Heart right ventricle (tissue), 12 donors: ENCODE measurements around the gene AARSD1. TPM values are rescaled to one million over a fixed set of nuclear protein-coding genes. Genes with fewer than 3 reads are reported as not detected.

Experiments
- polyA plus RNA-seq, 2 donors: library from polyadenylated mRNA; stranded (reverse); fragments of 200-250 nt; gene quantifications; one replicate each; pipeline ENCODE4 v1.2.3, GENCODE V29; 2013
- total RNA-seq, 10 donors: library from RNA; stranded (reverse); fragmentation: NEBNext Ultra II Directional in 3 of 10; extraction: Animal tissue kit (Norgen Biotek cat#: 25700) in 3 of 10; gene quantifications; one replicate each; pipeline versions ENCODE4 v1.2.1 to v1.2.4, GENCODE V29; 2021 to 2023
- donor health status: ischemic (EF 13 %, LVEDD 7.1; RV severe dilation, severe dysfunction).
- donor health status: healthy with polysubstance abuse.
- donor health status: DM: no; HTN: yes; CAD: no.
- donor health status: DM: no; HTN: no; CAD: no.
- donor health status: ischemic (EF 25% LVEDD 6.9; RV normal size, moderate dysfunction).
- donor health status: ischemic (EF 25% LVEDD 5.7; RV mildly dilated, moderate dysfunction).
- donor health status: healthy.
- donor health status: nonischemic (EF 11% LVEDD 7.7; RV severe dilation, severe dysfunction).
- donor health status: DM: yes; HTN: yes; CAD: no.
- donor health status: PGD.
- donor health status: ischemic (EF 29% LVEDD 5.4; RV normal size, mild dysfunction).
- donor health status: nonischemic (EF 23%, LVEDD 6.1; RV moderate dilation, normal function).

The AARSD1 gene
- total and polyA plus RNA-seq, 12 donors = 20.0 to 125 (median 29.4) TPM

Other genes with a start within 250 kb of the AARSD1 start
- gene EZH1, start 219.4 kb downstream of the AARSD1 start, total RNA-seq = 10 to 100 TPM; 31.7 to 50.5 (median 46.3) TPM
- gene EZH1, start 219.4 kb downstream of the AARSD1 start, polyA plus RNA-seq = 10 to 100 TPM; 16.0 to 33.8 TPM
- gene RAMP2, start 203.2 kb downstream of the AARSD1 start, total RNA-seq = 10 to 100 TPM; 32.1 to 54.8 (median 38.2) TPM
- 100 to 1,000 TPM in 1 of 2 donors, 10 to 100 TPM in 1; 46.4 to 105 TPM for gene RAMP2, start 203.2 kb downstream of the AARSD1 start, polyA plus RNA-seq
- 10 to 100 TPM; 33.3 to 47.4 (median 37.3) TPM for gene VPS25, start 191.0 kb downstream of the AARSD1 start, total RNA-seq
- 10 to 100 TPM; 28.0 to 80.9 TPM for gene VPS25, start 191.0 kb downstream of the AARSD1 start, polyA plus RNA-seq
- gene WNK4, start 183.8 kb downstream of the AARSD1 start, total RNA-seq = under 1 TPM in 1 of 10 donors, not detected in 9; 0.14 TPM
- gene WNK4, start 183.8 kb downstream of the AARSD1 start, polyA plus RNA-seq = under 1 TPM; 0.03 to 0.07 TPM
- gene COA3, start 165.8 kb downstream of the AARSD1 start, total RNA-seq = 10 to 100 TPM; 56.1 to 85.7 (median 72.1) TPM
- gene COA3, start 165.8 kb downstream of the AARSD1 start, polyA plus RNA-seq = 100 to 1,000 TPM in 1 of 2 donors, 10 to 100 TPM in 1; 91.2 to 142 TPM
- under 1 TPM in 3 of 10 donors, not detected in 7; 0.11 to 0.42 (median 0.39) TPM for gene CNTD1, start 165.6 kb downstream of the AARSD1 start, total RNA-seq
- gene CNTD1, start 165.6 kb downstream of the AARSD1 start, polyA plus RNA-seq = under 1 TPM; 0.20 to 0.29 TPM
- 10 to 100 TPM; 71.1 to 87.8 (median 78.3) TPM for gene BECN1, start 140.2 kb downstream of the AARSD1 start, total RNA-seq
- 10 to 100 TPM; 25.2 to 54.8 TPM for gene BECN1, start 140.2 kb downstream of the AARSD1 start, polyA plus RNA-seq
- gene PSME3, start 131.1 kb downstream of the AARSD1 start, total RNA-seq = 10 to 100 TPM; 52.1 to 87.4 (median 70.3) TPM
- gene PSME3, start 131.1 kb downstream of the AARSD1 start, polyA plus RNA-seq = 100 to 1,000 TPM in 1 of 2 donors, 10 to 100 TPM in 1; 26.0 to 103 TPM
- under 1 TPM; 0.14 to 0.72 (median 0.45) TPM for gene AOC2, start 119.9 kb downstream of the AARSD1 start, total RNA-seq
- gene AOC2, start 119.9 kb downstream of the AARSD1 start, polyA plus RNA-seq = under 1 TPM; 0.51 to 0.54 TPM
- 10 to 100 TPM in 5 of 10 donors, 1 to 10 TPM in 5; 4.7 to 19.0 (median 10.4) TPM for gene AOC3, start 113.3 kb downstream of the AARSD1 start, total RNA-seq
- 10 to 100 TPM; 16.0 to 18.0 TPM for gene AOC3, start 113.3 kb downstream of the AARSD1 start, polyA plus RNA-seq
- gene G6PC1, start 63.7 kb downstream of the AARSD1 start, total RNA-seq = not detected
- not detected for gene G6PC1, start 63.7 kb downstream of the AARSD1 start, polyA plus RNA-seq
- gene PTGES3L, start 15.6 kb upstream of the AARSD1 start, total RNA-seq = 10 to 100 TPM; 35.0 to 58.8 (median 40.5) TPM
- gene PTGES3L, start 15.6 kb upstream of the AARSD1 start, polyA plus RNA-seq = 10 to 100 TPM; 33.9 to 45.3 TPM
- 10 to 100 TPM in 9 of 10 donors, 1 to 10 TPM in 1; 7.5 to 21.0 (median 11.6) TPM for gene RUNDC1, start 16.1 kb upstream of the AARSD1 start, total RNA-seq
- gene RUNDC1, start 16.1 kb upstream of the AARSD1 start, polyA plus RNA-seq = 10 to 100 TPM in 1 of 2 donors, 1 to 10 TPM in 1; 5.6 to 10.2 TPM
- 100 to 1,000 TPM; 388 to 841 (median 519) TPM for gene RPL27, start 34.0 kb upstream of the AARSD1 start, total RNA-seq
- 1,000 to 10,000 TPM; 1,760 to 2,790 TPM for gene RPL27, start 34.0 kb upstream of the AARSD1 start, polyA plus RNA-seq
- gene IFI35, start 42.3 kb upstream of the AARSD1 start, total RNA-seq = 10 to 100 TPM in 6 of 10 donors, 1 to 10 TPM in 4; 7.0 to 61.6 (median 13.2) TPM
- 10 to 100 TPM; 13.0 to 26.0 TPM for gene IFI35, start 42.3 kb upstream of the AARSD1 start, polyA plus RNA-seq
- gene VAT1, start 57.9 kb upstream of the AARSD1 start, total RNA-seq = 10 to 100 TPM; 48.5 to 99.2 (median 70.8) TPM
- 10 to 100 TPM; 54.6 to 66.5 TPM for gene VAT1, start 57.9 kb upstream of the AARSD1 start, polyA plus RNA-seq
- 1 to 10 TPM in 1 of 10 donors, under 1 TPM in 9; 0.16 to 2.3 (median 0.51) TPM for gene RND2, start 60.8 kb upstream of the AARSD1 start, total RNA-seq
- gene RND2, start 60.8 kb upstream of the AARSD1 start, polyA plus RNA-seq = under 1 TPM; 0.14 to 0.95 TPM
- 10 to 100 TPM in 3 of 10 donors, 1 to 10 TPM in 7; 4.1 to 12.0 (median 8.2) TPM for gene BRCA1, start 160.9 kb upstream of the AARSD1 start, total RNA-seq
- gene BRCA1, start 160.9 kb upstream of the AARSD1 start, polyA plus RNA-seq = 1 to 10 TPM; 2.2 to 3.1 TPM
- gene NBR1, start 206.8 kb upstream of the AARSD1 start, total RNA-seq = 100 to 1,000 TPM in 7 of 10 donors, 10 to 100 TPM in 3; 80.3 to 120 (median 107) TPM
- 10 to 100 TPM; 28.5 to 39.9 TPM for gene NBR1, start 206.8 kb upstream of the AARSD1 start, polyA plus RNA-seq
- 10 to 100 TPM in 1 of 10 donors, 1 to 10 TPM in 9; 1.9 to 10.4 (median 2.7) TPM for gene TMEM106A, start 247.4 kb upstream of the AARSD1 start, total RNA-seq
- 1 to 10 TPM; 1.1 to 3.2 TPM for gene TMEM106A, start 247.4 kb upstream of the AARSD1 start, polyA plus RNA-seq